GM12801 (cell line): ENCODE measurements around the gene IGIP.

ENCODE experiments used
- CTCF ChIP-seq: IDR thresholded peaks from one replicate; pipeline ENCODE4 v1.5.1; 2011; ENCODE audit warnings: control low read depth; ENCODE audit not compliant: insufficient read length; ENCODE audit errors: extremely low read depth

The IGIP gene

GRCh38 chr5:140125637-140126036 lies at the start of gene IGIP:
Gene IGIP, plus strand, starts transcription at chr5:140125937. Its CDS starts 2,540 bp downstream, at chr5:140128477.
- TF ChIP-seq CTCF = no peak

GRCh38 chr5:140076142-140076541 lies 49.6 kb upstream of the IGIP start:
- TF ChIP-seq CTCF = no peak

GRCh38 chr5:140076788-140077187 lies 48.9 kb upstream of the IGIP start:
- TF ChIP-seq CTCF = no peak

- no peak for TF ChIP-seq CTCF
These were observed 42.6 kb upstream of the IGIP start for GRCh38 chr5:140083120-140083519.

GRCh38 chr5:140083650-140084049 lies 42.1 kb upstream of the IGIP start:
- no peak for TF ChIP-seq CTCF

GRCh38 chr5:140084541-140084940 lies 41.2 kb upstream of the IGIP start:
- no peak for TF ChIP-seq CTCF

- TF ChIP-seq CTCF = no peak
These were observed 35.5 kb upstream of the IGIP start for GRCh38 chr5:140090251-140090650.

GRCh38 chr5:140093179-140093578 lies 32.6 kb upstream of the IGIP start:
- no peak for TF ChIP-seq CTCF
